ENCODE results near the gene HEATR5A.

GRCh38 chr14:31457665-31458659 is 37.6 kb upstream of the HEATR5A start:
- TF ChIP-seq CTCF (optimal IDR thresholded peaks at IDR 0.05 in 1 of 3, IDR thresholded peaks at IDR 0.05 in 1 of 3, conservative IDR thresholded peaks at IDR 0.05 in 1 of 3; ENCODE audit: extremely low read depth in 1 of 3, insufficient read depth in 2 of 3, low read length in 3 of 3) (no peak), EZH2 (IDR thresholded peaks at IDR 0.05; ENCODE audit: low read length) (no peak)

Data from keratinocyte (primary cell).